GM12864 (cell line): Measurements from ENCODE around the gene SERPINE2.

Source experiments
- DNase-seq: peaks from one replicate; pipeline ENCODE4 v3.0.0-alpha.2; 2011; ENCODE audit warnings: low read depth
- H3K4me3 ChIP-seq: 2 replicates; pipeline ENCODE4 v1.5.1; 2011; ENCODE audit warnings: mild to moderate bottlenecking, low read depth, low read length, control low read depth
- CTCF ChIP-seq: IDR thresholded peaks from 2 replicates; pipeline ENCODE4 v1.5.1; 2011; ENCODE audit warnings: low read depth, mild to moderate bottlenecking, moderate library complexity, low read length, control low read depth, inconsistent platforms; ENCODE audit errors: missing control alignments

Gene SERPINE2

DNA sequence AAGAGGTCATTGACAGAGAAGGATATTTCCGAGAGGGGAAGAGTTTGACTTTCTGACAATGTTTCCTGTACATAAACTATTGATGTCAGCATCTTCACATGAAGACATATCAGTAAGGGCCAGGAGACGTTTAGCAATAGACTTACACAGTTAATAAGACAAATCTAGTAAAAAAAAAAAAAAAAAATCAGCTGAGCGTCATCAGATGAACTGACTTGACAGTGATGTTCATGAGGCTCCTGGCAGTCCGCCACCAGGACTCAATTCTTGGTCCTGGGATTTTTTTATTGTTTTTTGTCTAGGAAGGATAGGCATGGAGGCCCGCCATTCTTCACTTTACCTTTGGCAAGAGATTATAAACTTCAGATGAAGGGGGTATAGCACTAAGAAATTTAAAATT lies 67.4 kb downstream of the SERPINE2 start:
- H3K4me3 ChIP-seq = no peak overlapping the region
- no peak for DNase-seq
- no peak for TF ChIP-seq CTCF

DNA sequence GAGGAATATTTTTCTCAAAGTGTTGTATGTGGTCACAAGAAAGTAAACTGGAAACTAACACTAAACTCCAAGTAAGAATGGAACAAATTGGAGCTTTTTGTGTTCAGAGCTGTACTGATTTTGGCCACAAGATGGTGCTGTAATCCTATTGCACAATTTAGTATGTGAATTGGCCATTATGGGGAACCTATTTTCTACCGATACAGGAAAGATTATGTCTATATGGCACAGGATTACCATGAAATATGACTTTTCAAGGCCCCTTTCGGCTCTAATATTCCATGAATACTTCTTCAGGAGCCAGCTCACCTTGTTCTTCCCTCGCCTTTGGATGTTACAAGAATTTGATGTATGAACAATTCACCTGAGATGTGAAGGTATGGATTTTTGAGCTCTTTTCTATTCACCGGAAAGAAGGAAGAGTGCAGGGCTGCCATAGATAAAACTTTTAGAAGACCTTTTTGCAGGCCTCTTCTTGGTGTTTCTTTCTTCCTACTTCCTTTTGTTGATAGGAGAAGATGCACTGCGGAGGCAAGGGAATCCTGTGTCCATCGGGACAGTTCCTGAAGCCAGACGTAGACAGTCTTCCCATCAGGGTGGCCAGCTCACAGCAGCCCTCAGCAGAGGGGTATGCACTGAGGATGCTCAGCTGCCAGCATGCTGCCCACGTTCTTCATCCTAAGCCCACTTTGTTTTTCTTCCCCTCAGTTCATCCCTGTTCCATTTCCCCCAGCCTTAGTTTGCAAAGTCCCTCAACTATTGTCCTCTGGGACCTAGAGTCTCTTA lies 68.5 kb downstream of the SERPINE2 start:
- H3K4me3 ChIP-seq = no peak overlapping the region
- TF ChIP-seq CTCF = peak; percentile 72
- no peak for DNase-seq

- no peak for TF ChIP-seq CTCF
- no peak for DNase-seq
- H3K4me3 ChIP-seq = no peak overlapping the region
Observed at GRCh38 chr2:223969856-223970255, 69.2 kb downstream of the SERPINE2 start.

DNA sequence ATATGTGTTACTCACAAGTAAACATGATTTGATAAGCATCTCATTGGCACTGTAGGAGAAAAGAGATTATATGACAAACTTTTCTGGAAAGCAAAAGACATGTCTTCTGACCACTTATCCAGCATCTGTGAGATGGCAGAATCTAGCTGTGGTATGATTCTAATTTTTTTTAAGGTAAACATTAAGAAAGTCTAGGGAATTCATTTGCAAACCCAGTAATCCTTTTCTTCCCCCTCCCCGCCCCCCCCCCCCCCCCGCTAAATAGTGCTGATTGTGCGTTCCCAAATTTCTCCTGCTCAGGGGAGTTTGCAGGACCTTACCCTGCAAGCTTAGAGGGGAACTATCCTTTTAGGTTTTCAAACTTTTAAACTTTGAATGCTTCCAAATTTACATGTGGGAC lies 69.8 kb downstream of the SERPINE2 start:
- H3K4me3 ChIP-seq = no peak overlapping the region
- no peak for DNase-seq
- TF ChIP-seq CTCF = no peak

DNA sequence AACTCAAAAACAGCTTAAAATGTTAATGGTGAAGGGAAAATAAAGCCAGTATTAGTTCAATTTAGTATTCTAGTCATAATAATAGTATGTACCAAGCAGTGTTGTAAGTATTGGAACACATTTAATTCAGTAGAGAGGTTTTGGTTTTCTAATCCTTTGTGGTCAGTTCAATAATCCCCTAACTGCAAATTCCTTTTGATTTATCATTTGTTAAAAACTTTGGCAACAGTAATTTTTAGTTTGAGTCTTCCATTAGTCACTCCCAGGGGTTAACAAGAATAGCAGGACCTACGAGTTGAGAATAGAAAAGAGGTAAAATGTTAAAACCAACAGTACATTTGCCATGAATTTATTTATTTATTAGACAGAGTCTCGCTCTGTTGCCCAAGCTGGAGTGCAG lies 71.1 kb downstream of the SERPINE2 start:
- TF ChIP-seq CTCF = no peak
- no peak overlapping the region for H3K4me3 ChIP-seq
- DNase-seq = no peak

DNA sequence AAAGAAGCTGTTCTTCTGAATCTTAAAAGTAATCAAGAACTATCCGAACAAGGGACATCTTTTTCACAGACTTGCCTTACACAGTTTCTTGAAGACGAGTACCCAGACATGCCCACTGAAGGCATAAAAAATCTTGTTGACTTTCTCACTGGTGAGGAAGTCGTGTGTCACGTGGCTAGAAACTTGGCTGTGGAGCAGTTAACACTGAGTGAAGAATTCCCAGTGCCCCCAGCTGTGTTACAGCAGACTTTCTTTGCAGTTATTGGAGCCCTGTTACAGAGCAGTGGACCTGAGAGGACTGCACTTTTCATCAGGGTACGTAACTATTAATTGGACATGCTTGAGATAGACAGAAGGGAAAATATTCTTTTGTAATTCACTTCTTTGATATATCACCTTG lies 79.4 kb downstream of the SERPINE2 start:
- H3K4me3 ChIP-seq = no peak overlapping the region
- DNase-seq = no peak
- no peak for TF ChIP-seq CTCF
